K562 (cell line): ENCODE measurements around the gene TTC13. TPM values are rescaled to one million over a fixed set of nuclear protein-coding genes. Genes with fewer than 3 reads are reported as not detected.

Experiments
- ATAC-seq: fragments of 200-7000 bp; cut with Tn5 transposase; 3 replicates; pipeline ENCODE4 v1.9.1; 2020; ENCODE audit warnings: moderate library complexity
- BruUV-seq: library from RNA; stranded (reverse); fragments of 400-500 nt; replicated peaks from 2 replicates; lab custom pipeline; 2021; lab: Mats Ljungman, UMichigan
- CTCF ChIA-PET: fragments of 300-600 bp; formaldehyde crosslinking; extraction: SDS; loops from one replicate; lab custom pipeline; 2021; ENCODE audit warnings: low intra/inter-chr PET ratio; lab: Yijun Ruan, JAX
- POLR2A ChIA-PET: fragments of 300-600, 350-650 bp; sonication (Branson Sonifier 250); formaldehyde crosslinking; extraction: SDS; loops from one replicate; lab custom pipeline; 2021; ENCODE audit warnings: antibody characterized with exemption, inconsistent platforms; lab: Yijun Ruan, JAX
- DNase-seq, 4 experiments: peaks; one replicate each; pipeline versions ENCODE4 v3.0.0 to v3.0.0-alpha.2; 2011 to 2018; ENCODE audit warnings: low spot score in 3 of 4, mixed read lengths in 3 of 4; ENCODE audit errors: extremely low read depth in 1 of 4
- FAIRE-seq: peaks from 2 replicates; lab custom pipeline; 2011; peaks lifted over from hg19 to GRCh38; lab: Jason Lieb, UNC
- H2AFZ ChIP-seq: 2 replicates; pipeline ENCODE4 v1.6.0; 2011; ENCODE audit warnings: low read depth, low read length, control low read depth, inconsistent platforms
- H3K27ac ChIP-seq: fragments of 200-600 bp; 3 replicates; pipeline ENCODE4 v1.8.0; 2011; ENCODE audit warnings: low read depth, mild to moderate bottlenecking, control low read depth, inconsistent platforms, low read length, moderate library complexity, mixed read lengths; ENCODE audit errors: extremely low read depth
- H3K27me3 ChIP-seq, 2 experiments: fragments of 300-600 bp in 1 of 2; 2 replicates in 1 of 2; 3 replicates in 1 of 2; pipeline versions ENCODE4 v1.6.0 to v1.8.0; 2011; ENCODE audit warnings: inconsistent platforms in 2 of 2, low read length in 2 of 2, mild to moderate bottlenecking in 1 of 2, mixed read lengths in 1 of 2, moderate library complexity in 1 of 2; ENCODE audit not compliant: control insufficient read depth in 2 of 2, insufficient read depth in 2 of 2
- H3K36me3 ChIP-seq: fragments of 300-600 bp; 3 replicates; pipeline ENCODE4 v1.8.0; 2011; ENCODE audit warnings: mild to moderate bottlenecking, low read length, inconsistent platforms; ENCODE audit not compliant: control insufficient read depth, insufficient read depth
- H3K4me1 ChIP-seq, 2 experiments: fragments of 200-600 bp in 1 of 2; replicated peaks in 1 of 2; 2 replicates in 1 of 2; 3 replicates in 1 of 2; pipeline versions ENCODE4 v1.5.1 to v1.8.0; 2011; ENCODE audit warnings: inconsistent platforms in 2 of 2, low read length in 2 of 2, mild to moderate bottlenecking in 1 of 2, mixed read lengths in 1 of 2, moderate library complexity in 1 of 2; ENCODE audit not compliant: control insufficient read depth in 2 of 2, insufficient read depth in 2 of 2
- H3K4me2 ChIP-seq: 2 replicates; pipeline ENCODE4 v1.6.1; 2011; ENCODE audit warnings: low read length, control low read depth, inconsistent platforms, mixed read lengths; ENCODE audit not compliant: insufficient read depth
- H3K4me3 ChIP-seq: fragments of 200-600 bp; sonication (generic), shearing (Covaris generic); 2 replicates; pipeline ENCODE4 v1.5.1; 2016; ENCODE audit warnings: control low read depth, inconsistent platforms
- H3K79me2 ChIP-seq: fragments of 200-600 bp; 3 replicates; pipeline ENCODE4 v1.8.0; 2011; ENCODE audit warnings: low read length, inconsistent platforms; ENCODE audit not compliant: control insufficient read depth, insufficient read depth
- H3K9ac ChIP-seq, 2 experiments: 2 replicates each; pipeline versions ENCODE4 v1.6.0 to v1.6.1; 2011; ENCODE audit warnings: low read depth in 2 of 2, low read length in 2 of 2, control low read depth in 1 of 2, inconsistent platforms in 1 of 2, mild to moderate bottlenecking in 1 of 2, mixed read lengths in 1 of 2; ENCODE audit not compliant: insufficient read depth in 1 of 2
- H3K9me1 ChIP-seq: one replicate; pipeline ENCODE4 v1.6.0; 2011; ENCODE audit warnings: inconsistent platforms, mild to moderate bottlenecking, low read length, moderate library complexity; ENCODE audit not compliant: control insufficient read depth, insufficient read depth
- H3K9me3 ChIP-seq: replicated peaks from 2 replicates; pipeline ENCODE4 v1.5.1; 2011; ENCODE audit warnings: low read depth, low read length, inconsistent platforms; ENCODE audit not compliant: control insufficient read depth, insufficient read depth
- H4K20me1 ChIP-seq: replicated peaks from 2 replicates; pipeline ENCODE4 v1.6.1; 2011; ENCODE audit warnings: low read length, inconsistent platforms, mixed read lengths; ENCODE audit not compliant: control insufficient read depth, insufficient read depth
- ATF1 ChIP-seq, 2 experiments: fragments of 450-650 bp in 1 of 2; IDR thresholded peaks; 2 replicates each; pipeline ENCODE4 v1.6.1; 2016; ENCODE audit warnings: missing compliant biosample characterization in 1 of 2, missing genetic modification characterization in 1 of 2
- EWSR1 ChIP-seq: fragments of 450-650 bp; IDR thresholded peaks from 2 replicates; pipeline ENCODE4 v1.6.1; 2018; ENCODE audit warnings: borderline replicate concordance, mild to moderate bottlenecking, low read depth, moderate library complexity; ENCODE audit not compliant: partially characterized antibody
- JUND ChIP-seq, 2 experiments: IDR thresholded peaks; 2 replicates in 1 of 2; 3 replicates in 1 of 2; pipeline ENCODE4 v1.6.1; 2011; ENCODE audit warnings: borderline replicate concordance in 2 of 2, low read depth in 2 of 2, low read length in 2 of 2, improper control_type of control experiment in 1 of 2, missing biosample characterization in 1 of 2, missing genetic modification characterization in 1 of 2, missing genetic modification reagents in 1 of 2
- RB1 ChIP-seq: fragments of 450-650 bp; IDR thresholded peaks from 2 replicates; pipeline ENCODE4 v1.6.1; 2017; ENCODE audit warnings: low read depth, mild to moderate bottlenecking
- SMARCA4 ChIP-seq: fragments of 450-650 bp; IDR thresholded peaks from 2 replicates; pipeline ENCODE4 v1.6.1; 2016
- ZNF436 ChIP-seq: fragments of 250-450, 450-650 bp; sonication (Bioruptor Pico); formaldehyde crosslinking; IDR thresholded peaks from 2 replicates; pipeline ENCODE4 v1.7.0; 2020; ENCODE audit warnings: mild to moderate bottlenecking
- WGBS: fragments of 100-300 bp; shearing (Covaris generic); methylation state at CpG from one replicate; pipeline ENCODE4 v1.1.6; 2016; ENCODE audit warnings: low coverage, mixed read lengths; ENCODE audit not compliant: insufficient coverage; ENCODE audit errors: missing lambda C conversion rate; 5-methylcytosine and 5-hydroxymethylcytosine counted together
- in situ Hi-C: fragments of 300-500 bp; cut with MboI; formaldehyde crosslinking; loops from 4 replicates; pipeline ENCODE4 v1.15.0; 2018; ENCODE audit warnings: inconsistent platforms, mixed read lengths
- intact Hi-C: fragments of 100-400 bp; cut with micrococcal nuclease; formaldehyde crosslinking; loops from 2 replicates; pipeline ENCODE4 v1.14.2; 2022
- polyA plus RNA-seq, 8 experiments: library from polyadenylated mRNA; depleted of rRNA in 4 of 8; stranded (reverse) in 5 of 8; unstranded in 3 of 8; fragments of >200 nt; fragmentation: Nextera tagmentation in 2 of 8; fragmentation: Illumina TruSeq in 1 of 8; extraction: Ambion mirVana in 2 of 8; extraction: Trizol in 1 of 8; gene quantifications; 2 replicates each; pipeline versions ENCODE4 v1.2.1 to v1.2.3, GENCODE V29; 2011 to 2014; ENCODE audit warnings: inconsistent platforms in 1 of 8, missing spikeins in 1 of 8
- total RNA-seq, 7 experiments: library from RNA; depleted of rRNA in 6 of 7; stranded (reverse); fragments of >200 nt in 6 of 7; fragmentation: Illumina TruSeq in 2 of 7; extraction: Trizol in 2 of 7; gene quantifications; 2 replicates each; pipeline versions ENCODE4 v1.2.1 to v1.2.3, GENCODE V29; 2011 to 2021; ENCODE audit warnings: low replicate concordance in 1 of 7
- TF ChIP-seq, protein P1 (sequence below): IDR thresholded peaks from 2 replicates; pipeline ENCODE4 v1.6.1; 2012; ENCODE audit warnings: low read depth, low read length, improper control_type of control experiment, borderline replicate concordance
- TF ChIP-seq, protein P2 (sequence below): sonication (generic); formaldehyde crosslinking; IDR thresholded peaks from 2 replicates; pipeline ENCODE4 v1.8.1; 2023; ENCODE audit warnings: missing genetic modification reagents, mild to moderate bottlenecking, borderline replicate concordance
- TF ChIP-seq, protein P3 (sequence below): fragments of 450-650 bp; IDR thresholded peaks from 2 replicates; pipeline ENCODE4 v1.6.1; 2016; ENCODE audit warnings: borderline replicate concordance

TTC13 gene
- total and polyA plus RNA-seq, 9 of the 15 experiments (the other 6 are each of a cell fraction or from before 2014, with no cell fraction given): 1.7 to 13.8 (median 9.6) TPM

DNA sequence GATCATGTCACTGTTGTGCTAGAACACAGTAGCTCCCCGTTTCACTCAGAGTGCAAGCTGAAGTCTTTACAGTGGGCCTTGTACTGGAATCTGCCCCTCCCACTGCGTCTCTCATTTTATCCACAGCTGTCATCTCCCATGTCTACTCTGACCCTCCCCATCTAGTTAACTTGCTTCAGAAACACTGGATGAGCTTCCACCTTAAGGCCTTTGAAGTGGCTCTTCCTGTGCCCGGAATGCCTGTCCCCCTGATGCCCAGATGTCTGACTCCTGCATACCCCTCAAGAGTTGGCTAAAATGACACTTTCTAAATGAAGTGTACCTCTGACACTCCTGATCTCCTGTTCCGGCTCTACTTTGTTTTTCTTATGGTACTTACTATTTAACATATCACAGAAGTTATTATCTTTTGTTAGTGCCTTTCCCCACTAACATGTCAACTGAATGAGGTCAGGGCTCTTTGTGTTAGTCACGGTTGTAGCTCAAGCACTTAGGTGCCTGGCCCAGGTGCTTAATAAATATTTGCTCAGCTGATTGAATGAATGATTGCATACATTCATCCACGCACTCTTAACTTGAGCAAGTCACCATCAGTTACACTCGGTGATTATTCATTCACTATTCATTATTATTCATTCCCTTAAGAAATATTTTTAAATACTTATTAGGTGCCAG, 13.6 kb upstream of the TTC13 start:
- no peak for FAIRE-seq
- H3K27me3 ChIP-seq: no peaks in the 10 kb centered on the region
- TF ChIP-seq, protein P1, sequence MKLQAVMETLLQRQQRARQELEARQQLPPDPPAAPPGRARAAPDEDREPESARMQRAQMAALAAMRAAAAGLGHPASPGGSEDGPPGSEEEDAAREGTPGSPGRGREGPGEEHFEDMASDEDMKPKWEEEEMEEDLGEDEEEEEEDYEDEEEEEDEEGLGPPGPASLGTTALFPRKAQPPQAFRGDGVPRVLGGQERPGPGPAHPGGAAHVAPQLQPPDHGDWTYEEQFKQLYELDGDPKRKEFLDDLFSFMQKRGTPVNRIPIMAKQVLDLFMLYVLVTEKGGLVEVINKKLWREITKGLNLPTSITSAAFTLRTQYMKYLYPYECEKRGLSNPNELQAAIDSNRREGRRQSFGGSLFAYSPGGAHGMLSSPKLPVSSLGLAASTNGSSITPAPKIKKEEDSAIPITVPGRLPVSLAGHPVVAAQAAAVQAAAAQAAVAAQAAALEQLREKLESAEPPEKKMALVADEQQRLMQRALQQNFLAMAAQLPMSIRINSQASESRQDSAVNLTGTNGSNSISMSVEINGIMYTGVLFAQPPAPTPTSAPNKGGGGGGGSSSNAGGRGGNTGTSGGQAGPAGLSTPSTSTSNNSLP: no peak
- TF ChIP-seq, protein P2, sequence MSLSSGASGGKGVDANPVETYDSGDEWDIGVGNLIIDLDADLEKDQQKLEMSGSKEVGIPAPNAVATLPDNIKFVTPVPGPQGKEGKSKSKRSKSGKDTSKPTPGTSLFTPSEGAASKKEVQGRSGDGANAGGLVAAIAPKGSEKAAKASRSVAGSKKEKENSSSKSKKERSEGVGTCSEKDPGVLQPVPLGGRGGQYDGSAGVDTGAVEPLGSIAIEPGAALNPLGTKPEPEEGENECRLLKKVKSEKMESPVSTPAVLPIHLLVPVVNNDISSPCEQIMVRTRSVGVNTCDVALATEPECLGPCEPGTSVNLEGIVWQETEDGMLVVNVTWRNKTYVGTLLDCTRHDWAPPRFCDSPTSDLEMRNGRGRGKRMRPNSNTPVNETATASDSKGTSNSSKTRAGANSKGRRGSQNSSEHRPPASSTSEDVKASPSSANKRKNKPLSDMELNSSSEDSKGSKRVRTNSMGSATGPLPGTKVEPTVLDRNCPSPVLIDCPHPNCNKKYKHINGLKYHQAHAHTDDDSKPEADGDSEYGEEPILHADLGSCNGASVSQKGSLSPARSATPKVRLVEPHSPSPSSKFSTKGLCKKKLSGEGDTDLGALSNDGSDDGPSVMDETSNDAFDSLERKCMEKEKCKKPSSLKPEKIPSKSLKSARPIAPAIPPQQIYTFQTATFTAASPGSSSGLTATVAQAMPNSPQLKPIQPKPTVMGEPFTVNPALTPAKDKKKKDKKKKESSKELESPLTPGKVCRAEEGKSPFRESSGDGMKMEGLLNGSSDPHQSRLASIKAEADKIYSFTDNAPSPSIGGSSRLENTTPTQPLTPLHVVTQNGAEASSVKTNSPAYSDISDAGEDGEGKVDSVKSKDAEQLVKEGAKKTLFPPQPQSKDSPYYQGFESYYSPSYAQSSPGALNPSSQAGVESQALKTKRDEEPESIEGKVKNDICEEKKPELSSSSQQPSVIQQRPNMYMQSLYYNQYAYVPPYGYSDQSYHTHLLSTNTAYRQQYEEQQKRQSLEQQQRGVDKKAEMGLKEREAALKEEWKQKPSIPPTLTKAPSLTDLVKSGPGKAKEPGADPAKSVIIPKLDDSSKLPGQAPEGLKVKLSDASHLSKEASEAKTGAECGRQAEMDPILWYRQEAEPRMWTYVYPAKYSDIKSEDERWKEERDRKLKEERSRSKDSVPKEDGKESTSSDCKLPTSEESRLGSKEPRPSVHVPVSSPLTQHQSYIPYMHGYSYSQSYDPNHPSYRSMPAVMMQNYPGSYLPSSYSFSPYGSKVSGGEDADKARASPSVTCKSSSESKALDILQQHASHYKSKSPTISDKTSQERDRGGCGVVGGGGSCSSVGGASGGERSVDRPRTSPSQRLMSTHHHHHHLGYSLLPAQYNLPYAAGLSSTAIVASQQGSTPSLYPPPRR (CRISPR knock-in tag): no peak
- TF ChIP-seq SMARCA4 (no peak), EWSR1 (no peak), RB1 (no peak), ATF1 (CRISPR knock-in tag; IDR thresholded peaks at IDR 0.05) (no peak), ATF1 (tag; IDR thresholded peaks at IDR 0.05) (no peak), ZNF436 (CRISPR knock-in tag) (no peak), JUND (IDR thresholded peaks at IDR 0.05; ENCODE audit: borderline replicate concordance, low read depth, low read length) (no peak), JUND (tag; IDR thresholded peaks at IDR 0.05; ENCODE audit: borderline replicate concordance, low read depth, low read length) (no peak)
- TF ChIP-seq, protein P3, sequence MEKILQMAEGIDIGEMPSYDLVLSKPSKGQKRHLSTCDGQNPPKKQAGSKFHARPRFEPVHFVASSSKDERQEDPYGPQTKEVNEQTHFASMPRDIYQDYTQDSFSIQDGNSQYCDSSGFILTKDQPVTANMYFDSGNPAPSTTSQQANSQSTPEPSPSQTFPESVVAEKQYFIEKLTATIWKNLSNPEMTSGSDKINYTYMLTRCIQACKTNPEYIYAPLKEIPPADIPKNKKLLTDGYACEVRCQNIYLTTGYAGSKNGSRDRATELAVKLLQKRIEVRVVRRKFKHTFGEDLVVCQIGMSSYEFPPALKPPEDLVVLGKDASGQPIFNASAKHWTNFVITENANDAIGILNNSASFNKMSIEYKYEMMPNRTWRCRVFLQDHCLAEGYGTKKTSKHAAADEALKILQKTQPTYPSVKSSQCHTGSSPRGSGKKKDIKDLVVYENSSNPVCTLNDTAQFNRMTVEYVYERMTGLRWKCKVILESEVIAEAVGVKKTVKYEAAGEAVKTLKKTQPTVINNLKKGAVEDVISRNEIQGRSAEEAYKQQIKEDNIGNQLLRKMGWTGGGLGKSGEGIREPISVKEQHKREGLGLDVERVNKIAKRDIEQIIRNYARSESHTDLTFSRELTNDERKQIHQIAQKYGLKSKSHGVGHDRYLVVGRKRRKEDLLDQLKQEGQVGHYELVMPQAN: no peak
- intact Hi-C loops: no loop called here
- POLR2A ChIA-PET: interaction anchor here (0.7 to 1.4 kb wide), 3 partner anchors 8 to 12 kb away, joined by 3 to 5 read pairs (median 4); no protein-coding TSS in a partner anchor
- H3K4me1 ChIP-seq: peaks cover 0 to 2% of the 10 kb centered on the region in 2 experiments; a peak in 2 of 5 replicates
- no TSS peak for BruUV-seq
- H3K4me3 ChIP-seq: no peak overlapping the region
- no peak overlapping the region for H2AFZ ChIP-seq
- H3K9me1 ChIP-seq: no peaks in the 10 kb centered on the region
- H3K79me2 ChIP-seq: peaks cover 26% of the 10 kb centered on the region
- H3K9me3 ChIP-seq: no peaks in the 10 kb centered on the region
- no peak for DNase-seq
- in situ Hi-C loops: no loop called here
- no peak for ATAC-seq
- no peak overlapping the region for H3K27ac ChIP-seq
- H4K20me1 ChIP-seq: no peaks in the 10 kb centered on the region
- H3K36me3 ChIP-seq: peaks cover 88% of the 10 kb centered on the region
- no peak overlapping the region for H3K4me2 ChIP-seq
- H3K9ac ChIP-seq: no peak overlapping the region; a peak in 1 of 4 replicates
- CTCF ChIA-PET: no interaction called here
- 88% methylated on average over 7 of the region's 7 CpGs for WGBS
